Measurements from ENCODE around the gene EHHADH.

DNA sequence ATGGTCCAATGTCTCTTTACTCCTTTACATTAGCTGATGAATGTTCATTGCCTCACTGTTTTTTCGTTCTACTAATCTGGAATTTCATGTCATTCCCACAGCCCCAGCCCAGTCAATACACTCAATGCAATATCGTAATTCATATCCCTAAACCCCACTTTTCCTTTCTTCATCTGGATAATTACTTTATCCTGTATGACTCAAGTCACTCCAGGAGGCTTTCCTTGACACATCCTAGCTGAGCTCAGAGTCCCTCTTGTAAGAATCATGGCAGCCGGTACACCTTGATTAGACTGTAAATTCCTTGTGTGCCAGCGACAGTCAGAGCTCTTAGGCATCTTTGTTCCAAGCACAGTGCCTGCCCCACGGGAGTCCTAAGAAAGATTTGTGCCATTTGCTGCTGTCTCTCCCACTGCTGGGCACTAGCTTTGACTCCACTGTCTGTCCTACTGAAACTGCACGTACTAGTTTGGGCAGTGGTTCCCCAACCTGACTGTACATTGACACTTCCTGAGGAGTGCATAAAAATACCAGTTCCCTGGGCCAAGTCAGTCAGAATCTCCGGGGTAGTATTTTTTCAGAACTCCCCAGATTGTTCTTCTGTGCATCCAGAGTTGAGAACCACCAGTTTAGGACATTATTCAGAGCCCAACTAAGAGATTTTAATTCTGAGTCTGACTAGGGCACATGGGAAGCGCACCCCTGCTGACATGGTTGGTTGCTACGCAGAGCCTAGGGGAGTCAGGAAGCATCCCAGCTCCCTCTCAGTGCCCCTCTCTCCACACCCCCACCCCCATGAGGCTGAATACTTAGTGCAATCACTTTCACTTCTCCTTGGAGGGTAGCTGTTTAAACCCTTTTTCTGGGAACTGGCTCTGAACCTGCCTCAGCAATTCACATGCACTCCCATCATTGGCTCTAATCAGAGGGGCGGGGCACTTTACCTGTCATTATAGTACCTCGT, 81.5 kb downstream of the EHHADH start:
- TF ChIP-seq, protein P1, sequence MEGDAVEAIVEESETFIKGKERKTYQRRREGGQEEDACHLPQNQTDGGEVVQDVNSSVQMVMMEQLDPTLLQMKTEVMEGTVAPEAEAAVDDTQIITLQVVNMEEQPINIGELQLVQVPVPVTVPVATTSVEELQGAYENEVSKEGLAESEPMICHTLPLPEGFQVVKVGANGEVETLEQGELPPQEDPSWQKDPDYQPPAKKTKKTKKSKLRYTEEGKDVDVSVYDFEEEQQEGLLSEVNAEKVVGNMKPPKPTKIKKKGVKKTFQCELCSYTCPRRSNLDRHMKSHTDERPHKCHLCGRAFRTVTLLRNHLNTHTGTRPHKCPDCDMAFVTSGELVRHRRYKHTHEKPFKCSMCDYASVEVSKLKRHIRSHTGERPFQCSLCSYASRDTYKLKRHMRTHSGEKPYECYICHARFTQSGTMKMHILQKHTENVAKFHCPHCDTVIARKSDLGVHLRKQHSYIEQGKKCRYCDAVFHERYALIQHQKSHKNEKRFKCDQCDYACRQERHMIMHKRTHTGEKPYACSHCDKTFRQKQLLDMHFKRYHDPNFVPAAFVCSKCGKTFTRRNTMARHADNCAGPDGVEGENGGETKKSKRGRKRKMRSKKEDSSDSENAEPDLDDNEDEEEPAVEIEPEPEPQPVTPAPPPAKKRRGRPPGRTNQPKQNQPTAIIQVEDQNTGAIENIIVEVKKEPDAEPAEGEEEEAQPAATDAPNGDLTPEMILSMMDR (IDR thresholded peaks at IDR 0.05): no peak
- TF ChIP-seq GRHL2 (CRISPR knock-in tag; IDR thresholded peaks at IDR 0.05; ENCODE audit: insufficient replicate concordance, severe bottlenecking): no peak
- no peak for TF ChIP-seq TEAD4 (CRISPR knock-in tag; IDR thresholded peaks at IDR 0.05)
- TF ChIP-seq ZNF121 (CRISPR knock-in tag; IDR thresholded peaks at IDR 0.05): no peak
- TF ChIP-seq, protein P2, sequence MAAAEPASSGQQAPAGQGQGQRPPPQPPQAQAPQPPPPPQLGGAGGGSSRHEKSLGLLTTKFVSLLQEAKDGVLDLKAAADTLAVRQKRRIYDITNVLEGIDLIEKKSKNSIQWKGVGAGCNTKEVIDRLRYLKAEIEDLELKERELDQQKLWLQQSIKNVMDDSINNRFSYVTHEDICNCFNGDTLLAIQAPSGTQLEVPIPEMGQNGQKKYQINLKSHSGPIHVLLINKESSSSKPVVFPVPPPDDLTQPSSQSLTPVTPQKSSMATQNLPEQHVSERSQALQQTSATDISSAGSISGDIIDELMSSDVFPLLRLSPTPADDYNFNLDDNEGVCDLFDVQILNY (CRISPR knock-in tag; IDR thresholded peaks at IDR 0.05): no peak
- no peak for TF ChIP-seq ELF4 (CRISPR knock-in tag; IDR thresholded peaks at IDR 0.05; ENCODE audit: low read depth)
